C4-2B (cell line): ENCODE measurements around the gene AMIGO3.
"Not testable (repeated sequence)": the region's sequence is repeated elsewhere in the genome, so short reads cannot be mapped to it uniquely, and the experiment has no call there.

Experiments used
- H3K27ac ChIP-seq: fragments of 450-650 bp; 2 replicates; pipeline ENCODE4 v1.5.1; 2017
- ZFX ChIP-seq: fragments of 450-650 bp; IDR thresholded peaks from 2 replicates; pipeline ENCODE4 v1.6.1; 2017
- TF ChIP-seq, protein P1 (sequence below): fragments of 450-650 bp; conservative IDR thresholded peaks from 2 replicates; pipeline ENCODE4 v1.5.1; 2017; ENCODE audit warnings: mild to moderate bottlenecking

AMIGO3 gene

DNA sequence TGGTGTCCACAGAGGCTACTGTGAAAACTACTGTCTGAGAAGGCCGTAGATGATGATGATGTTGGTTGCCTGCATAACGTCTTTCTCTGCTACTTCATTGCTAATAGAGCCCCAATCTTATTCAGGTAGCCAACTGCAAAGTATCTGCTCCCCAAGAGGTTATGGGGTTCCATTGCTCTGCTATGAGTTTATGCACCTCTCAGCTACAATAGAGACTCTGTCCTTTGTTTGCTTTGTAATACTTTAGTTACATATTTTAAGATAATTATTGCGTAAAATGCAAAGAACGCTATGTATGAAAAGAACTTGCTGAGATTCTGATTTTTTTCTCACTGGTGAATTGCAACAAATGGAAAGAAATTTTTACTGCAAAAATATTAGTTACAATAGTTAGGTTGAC, 32.0 kb upstream of the AMIGO3 start:
- no peak overlapping the region for H3K27ac ChIP-seq
- TF ChIP-seq, protein P1, sequence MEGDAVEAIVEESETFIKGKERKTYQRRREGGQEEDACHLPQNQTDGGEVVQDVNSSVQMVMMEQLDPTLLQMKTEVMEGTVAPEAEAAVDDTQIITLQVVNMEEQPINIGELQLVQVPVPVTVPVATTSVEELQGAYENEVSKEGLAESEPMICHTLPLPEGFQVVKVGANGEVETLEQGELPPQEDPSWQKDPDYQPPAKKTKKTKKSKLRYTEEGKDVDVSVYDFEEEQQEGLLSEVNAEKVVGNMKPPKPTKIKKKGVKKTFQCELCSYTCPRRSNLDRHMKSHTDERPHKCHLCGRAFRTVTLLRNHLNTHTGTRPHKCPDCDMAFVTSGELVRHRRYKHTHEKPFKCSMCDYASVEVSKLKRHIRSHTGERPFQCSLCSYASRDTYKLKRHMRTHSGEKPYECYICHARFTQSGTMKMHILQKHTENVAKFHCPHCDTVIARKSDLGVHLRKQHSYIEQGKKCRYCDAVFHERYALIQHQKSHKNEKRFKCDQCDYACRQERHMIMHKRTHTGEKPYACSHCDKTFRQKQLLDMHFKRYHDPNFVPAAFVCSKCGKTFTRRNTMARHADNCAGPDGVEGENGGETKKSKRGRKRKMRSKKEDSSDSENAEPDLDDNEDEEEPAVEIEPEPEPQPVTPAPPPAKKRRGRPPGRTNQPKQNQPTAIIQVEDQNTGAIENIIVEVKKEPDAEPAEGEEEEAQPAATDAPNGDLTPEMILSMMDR = no peak
- no peak for TF ChIP-seq ZFX

DNA sequence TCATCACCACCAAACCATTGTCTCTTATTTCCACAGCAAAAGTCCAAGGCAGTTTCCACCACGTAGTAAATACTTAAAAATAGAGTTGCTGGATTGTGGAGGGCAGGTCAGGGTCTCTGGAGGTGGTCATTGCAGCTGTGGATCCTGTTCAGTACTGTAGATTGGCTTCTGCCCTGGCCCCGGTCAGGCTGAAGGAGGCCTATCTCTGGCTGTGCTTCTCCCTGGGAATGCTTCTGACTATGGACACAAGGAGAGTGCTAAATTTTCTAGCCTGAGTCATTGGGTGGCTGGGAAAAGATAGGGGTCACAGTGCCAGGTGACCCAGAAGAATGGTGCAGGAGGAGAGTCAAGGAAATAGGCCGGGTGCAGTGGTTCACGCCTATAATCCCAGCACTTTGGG, 30.6 kb upstream of the AMIGO3 start:
- TF ChIP-seq, protein P1 = no peak
- no peak for TF ChIP-seq ZFX

DNA sequence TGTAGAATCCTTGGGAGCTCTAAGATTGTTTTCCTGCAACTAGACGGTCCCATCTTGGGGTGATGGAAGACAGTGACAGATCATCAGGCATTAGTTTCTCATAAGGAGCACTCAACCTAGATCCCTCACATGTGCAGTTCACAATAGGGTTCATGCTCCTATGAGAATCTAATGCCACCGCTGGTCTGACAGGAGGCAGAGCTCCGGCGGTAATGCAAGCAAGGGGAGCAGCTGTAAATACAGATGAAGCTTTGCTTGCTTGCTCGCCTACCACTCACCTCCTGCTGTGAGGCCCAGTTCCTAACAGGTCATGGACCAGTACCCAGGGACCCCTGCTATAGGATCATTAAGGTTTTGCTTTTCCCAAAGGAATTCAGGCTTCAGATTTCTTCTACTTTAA, 29.4 kb upstream of the AMIGO3 start:
- H3K27ac ChIP-seq = not testable (repeated sequence)

More for the DNA sequence above, 30.6 kb upstream of the AMIGO3 start:
- H3K27ac ChIP-seq = no peak overlapping the region

DNA sequence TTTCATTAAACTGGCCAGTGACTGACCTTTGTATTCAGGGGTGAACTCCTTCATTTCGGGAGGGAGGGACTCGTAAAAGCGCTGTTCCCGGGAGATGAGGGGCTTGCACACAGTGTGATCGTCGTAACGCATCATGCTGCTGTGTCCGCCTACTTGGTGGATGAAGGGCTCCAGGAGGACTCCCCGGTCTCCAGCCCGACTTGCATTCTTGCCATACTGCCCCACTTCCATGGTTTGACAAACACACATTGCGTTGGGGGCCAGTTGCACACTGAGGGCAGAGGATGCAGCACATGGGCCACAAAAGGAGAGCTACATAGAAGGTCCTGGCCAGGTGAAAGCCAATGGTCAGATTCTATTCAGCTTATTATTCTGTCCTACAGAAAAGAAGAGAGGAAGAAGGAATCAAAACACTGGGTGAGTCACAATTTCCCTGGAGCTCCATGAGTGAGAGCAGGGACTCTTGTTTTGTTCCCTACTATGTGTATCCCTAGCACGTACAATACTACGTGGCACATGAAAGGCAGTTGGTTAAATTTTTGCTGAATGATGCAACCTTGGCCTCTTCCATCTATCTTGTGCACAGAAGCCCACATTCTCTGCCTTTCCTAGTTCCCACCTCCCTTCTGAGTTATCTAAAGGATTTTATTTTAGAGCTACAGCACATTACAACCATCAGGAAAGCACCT, 28.5 kb upstream of the AMIGO3 start:
- H3K27ac ChIP-seq = no peak overlapping the region
- no peak for TF ChIP-seq ZFX
- TF ChIP-seq, protein P1 = no peak

DNA sequence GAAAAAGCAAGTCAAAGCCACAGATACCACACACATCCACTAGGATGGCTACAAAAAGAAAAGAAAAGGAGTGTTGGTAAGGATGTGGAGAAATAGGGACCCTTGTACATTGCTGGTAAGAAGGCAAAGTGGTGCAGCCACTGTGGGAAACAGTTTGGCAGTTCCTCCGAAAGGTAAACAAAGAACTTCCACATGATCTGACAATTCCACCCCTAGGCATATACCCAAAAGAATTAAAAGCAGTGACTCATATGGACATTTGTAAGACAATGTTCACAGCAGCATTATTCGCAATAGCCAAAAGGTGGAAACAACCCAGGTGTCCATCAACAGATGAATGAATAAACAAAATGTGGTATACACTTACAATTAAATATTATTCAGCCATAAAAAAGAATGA, 26.5 kb upstream of the AMIGO3 start:
- TF ChIP-seq ZFX = no peak
- TF ChIP-seq, protein P1 = no peak; the same call in 1 of the 2 replicates
- H3K27ac ChIP-seq = no peak overlapping the region

DNA sequence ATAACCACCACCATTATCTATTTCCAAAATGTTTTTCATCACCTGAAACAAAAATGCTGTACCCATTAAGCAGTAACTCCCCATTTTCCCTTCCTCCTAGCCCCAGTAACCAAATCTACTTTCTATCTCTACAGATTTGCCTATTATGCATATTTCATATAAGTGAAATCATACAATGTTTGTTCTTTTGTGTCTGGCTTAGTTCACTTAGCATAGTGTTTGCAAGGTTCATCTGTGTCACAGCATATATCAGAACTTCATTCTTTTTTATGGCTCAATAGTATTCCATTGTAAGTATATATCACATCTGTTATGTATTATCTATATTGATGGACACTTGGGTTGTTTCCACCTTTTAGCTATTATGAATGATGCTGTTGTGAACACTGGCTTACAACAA, 20.9 kb upstream of the AMIGO3 start:
- H3K27ac ChIP-seq = no peak overlapping the region
- TF ChIP-seq, protein P1 = no peak
- TF ChIP-seq ZFX = no peak

DNA sequence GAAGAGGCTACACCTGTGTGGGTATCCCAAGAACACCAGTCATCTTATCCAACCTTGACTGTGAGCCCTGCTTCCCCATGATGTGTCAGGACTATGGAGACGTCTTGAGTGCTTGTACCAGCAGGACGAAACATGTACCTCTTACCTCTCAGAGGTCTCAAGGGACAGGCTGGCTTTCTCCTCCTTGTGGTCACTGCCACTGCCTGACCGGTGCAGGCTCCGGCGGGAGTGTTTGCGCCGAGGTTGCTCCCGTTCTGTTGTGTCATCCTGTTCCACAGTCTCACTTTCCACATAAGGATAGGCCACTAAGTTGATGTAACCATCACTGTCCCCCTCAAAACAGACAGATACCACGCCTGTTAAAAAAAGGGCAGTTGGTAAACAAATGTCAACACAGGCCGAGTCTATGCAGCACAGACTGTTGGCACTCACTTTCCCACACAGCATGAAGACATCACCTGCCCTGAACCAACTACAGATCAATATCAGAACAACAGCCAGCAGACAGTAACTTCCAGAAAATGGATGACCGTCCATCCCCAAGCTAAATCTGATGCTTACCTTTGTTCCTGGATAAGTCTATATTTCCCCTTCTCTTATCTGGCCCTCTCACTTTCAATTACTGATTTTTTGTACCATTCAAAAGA, 18.7 kb upstream of the AMIGO3 start:
- no peak overlapping the region for H3K27ac ChIP-seq
- TF ChIP-seq, protein P1 = no peak
- TF ChIP-seq ZFX = no peak

DNA sequence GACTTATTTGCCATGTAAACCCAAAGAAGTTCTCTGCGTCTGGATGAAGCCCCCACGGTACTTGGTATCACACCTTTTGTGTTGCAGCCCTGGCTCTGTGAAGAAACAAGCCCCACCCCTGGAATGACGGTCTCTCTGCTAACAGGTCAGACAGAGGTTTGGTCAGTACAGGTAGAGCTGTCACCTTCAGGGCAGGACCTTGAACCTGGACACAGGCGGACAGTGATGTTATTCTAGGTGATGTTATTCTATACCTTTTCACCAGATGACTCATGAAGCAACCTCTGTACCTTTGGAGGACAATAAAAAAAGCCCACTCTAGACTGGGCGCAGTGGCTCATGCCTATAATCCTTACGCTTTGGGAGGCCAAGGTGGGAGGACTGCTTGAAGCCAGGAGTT, 15.3 kb upstream of the AMIGO3 start:
- TF ChIP-seq, protein P1 = no peak
- no peak for TF ChIP-seq ZFX
- H3K27ac ChIP-seq = no peak overlapping the region
